HCT116 (cell line): ENCODE results near the gene SMIM41. TPM values are rescaled to one million over a fixed set of nuclear protein-coding genes. Genes with fewer than 3 reads are reported as not detected.

Experiments
- ATAC-seq: fragments of 200-7000 bp; cut with Tn5 transposase; 2 replicates; pipeline ENCODE4 v1.9.1; 2020; ENCODE audit warnings: mild to moderate bottlenecking, moderate library complexity
- BruUV-seq: library from RNA; stranded (reverse); fragments of 400-500 nt; replicated peaks from 2 replicates; lab custom pipeline; 2021; lab: Mats Ljungman, UMichigan
- CTCF ChIA-PET: fragments of 300-600 bp; sonication (Branson Sonifier 250); formaldehyde crosslinking; loops from one replicate; lab custom pipeline; 2021; ENCODE audit warnings: antibody characterized with exemption; lab: Charles Lee
- POLR2A ChIA-PET: fragments of 300-600, 350-600 bp; sonication (Branson Sonifier 250); formaldehyde crosslinking; loops from one replicate; lab custom pipeline; 2021; ENCODE audit warnings: antibody characterized with exemption; lab: Charles Lee
- RAD21 ChIA-PET, 2 experiments: fragments of 300-600 bp; sonication (Branson Sonifier 250); formaldehyde crosslinking; loops; one replicate each; lab custom pipeline; 2023; ENCODE audit warnings: low total read pairs in 2 of 2; ENCODE audit not compliant: uncharacterized antibody in 2 of 2, unreplicated experiment in 2 of 2, low non-redundant PET in 1 of 2; lab: Charles Lee
- DNase-seq: peaks from one replicate; pipeline ENCODE4 v3.0.0-alpha.2; 2010; ENCODE audit warnings: low read depth, low spot score
- H2AFZ ChIP-seq: fragments of 200-600 bp; shearing (Covaris generic), sonication (generic); 2 replicates; pipeline ENCODE4 v1.6.1; 2017; ENCODE audit warnings: low read depth, mixed run types, mixed read lengths, antibody characterized with exemption, low read length; ENCODE audit not compliant: poor library complexity, severe bottlenecking
- H3K27ac ChIP-seq: 2 replicates; pipeline ENCODE4 v1.5.1; 2012; ENCODE audit warnings: low read depth, low read length
- H3K27me3 ChIP-seq: fragments of 200-600 bp; sonication (generic); 2 replicates; pipeline ENCODE4 v1.6.1; 2016; ENCODE audit warnings: mixed run types, low read length, mixed read lengths; ENCODE audit not compliant: insufficient read depth
- H3K36me3 ChIP-seq, 2 experiments: fragments of 200-500 bp in 1 of 2; fragments of 200-600 bp in 1 of 2; sonication (Bioruptor generic) in 1 of 2; sonication (generic) in 1 of 2; 2 replicates each; pipeline versions ENCODE4 v1.5.1 to v1.6.1; 2014 to 2016; ENCODE audit warnings: low read length in 2 of 2, inconsistent platforms in 1 of 2, mixed read lengths in 1 of 2, mixed run types in 1 of 2; ENCODE audit not compliant: insufficient read depth in 2 of 2, control insufficient read depth in 1 of 2
- H3K4me1 ChIP-seq, 2 experiments: fragments of 200-600 bp in 1 of 2; sonication (generic) in 1 of 2; 2 replicates each; pipeline versions ENCODE4 v1.5.1 to v1.6.1; 2012 to 2017; ENCODE audit warnings: low read length in 2 of 2, inconsistent platforms in 1 of 2, mild to moderate bottlenecking in 1 of 2, mixed read lengths in 1 of 2, mixed run types in 1 of 2, moderate library complexity in 1 of 2; ENCODE audit not compliant: insufficient read depth in 2 of 2, control insufficient read depth in 1 of 2
- H3K4me2 ChIP-seq: fragments of 200-600 bp; sonication (generic); 2 replicates; pipeline ENCODE4 v1.6.1; 2017; ENCODE audit warnings: mixed run types, low read length, mixed read lengths
- H3K4me3 ChIP-seq, 2 experiments: fragments of 200-600 bp in 1 of 2; sonication (generic) in 1 of 2; replicated peaks in 1 of 2; 2 replicates each; pipeline ENCODE4 v1.5.1; 2011 to 2016; ENCODE audit warnings: low read length in 2 of 2, control low read depth in 1 of 2, low read depth in 1 of 2, mild to moderate bottlenecking in 1 of 2, mixed read lengths in 1 of 2, mixed run types in 1 of 2
- H3K79me2 ChIP-seq: fragments of 200-600 bp; sonication (generic); 2 replicates; pipeline ENCODE4 v1.6.1; 2017; ENCODE audit warnings: mild to moderate bottlenecking, mixed run types, low read length, moderate library complexity, mixed read lengths; ENCODE audit not compliant: insufficient read depth
- H3K9ac ChIP-seq: fragments of 200-600 bp; sonication (generic); 2 replicates; pipeline ENCODE4 v1.6.1; 2016; ENCODE audit warnings: low read length, mixed read lengths
- H3K9me2 ChIP-seq: fragments of 200-600 bp; sonication (generic), shearing (Covaris generic); 2 replicates; pipeline ENCODE4 v1.6.1; 2017; ENCODE audit warnings: mixed run types, mild to moderate bottlenecking, moderate library complexity; ENCODE audit not compliant: insufficient read depth
- H3K9me3 ChIP-seq, 2 experiments: fragments of 200-500 bp in 1 of 2; fragments of 200-600 bp in 1 of 2; sonication (Bioruptor generic) in 1 of 2; sonication (generic) in 1 of 2; 2 replicates each; pipeline ENCODE4 v1.6.1; 2014 to 2017; ENCODE audit warnings: low read length in 2 of 2, mixed read lengths in 2 of 2, inconsistent platforms in 1 of 2, low read depth in 1 of 2, mild to moderate bottlenecking in 1 of 2, mixed run types in 1 of 2, moderate library complexity in 1 of 2; ENCODE audit not compliant: control insufficient read depth in 1 of 2, insufficient read depth in 1 of 2
- H4K20me1 ChIP-seq: fragments of 200-600 bp; sonication (generic), shearing (Covaris generic); 2 replicates; pipeline ENCODE4 v1.6.1; 2017; ENCODE audit warnings: mixed run types, mild to moderate bottlenecking, moderate library complexity; ENCODE audit not compliant: insufficient read depth
- EZH2phosphoT487 ChIP-seq: fragments of 200-600 bp; IDR thresholded peaks from 2 replicates; pipeline ENCODE4 v1.6.1; 2018; ENCODE audit warnings: antibody characterized with exemption, borderline replicate concordance
- FOSL1 ChIP-seq: IDR thresholded peaks from 2 replicates; pipeline ENCODE4 v1.6.1; 2012; ENCODE audit warnings: low read depth
- POLR2A ChIP-seq: IDR thresholded peaks from 2 replicates; pipeline ENCODE4 v1.7.0; 2011; ENCODE audit warnings: borderline replicate concordance; ENCODE audit not compliant: insufficient read depth, insufficient read length; ENCODE audit errors: extremely low read depth
- POLR2AphosphoS5 ChIP-seq: IDR thresholded peaks from 2 replicates; pipeline ENCODE4 v1.6.1; 2011; ENCODE audit warnings: mild to moderate bottlenecking, low read depth, low read length, moderate library complexity
- REST ChIP-seq: IDR thresholded peaks from 2 replicates; pipeline ENCODE4 v1.6.1; 2012; ENCODE audit warnings: low read depth
- SP1 ChIP-seq: IDR thresholded peaks from 2 replicates; pipeline ENCODE4 v1.6.1; 2012; ENCODE audit warnings: low read depth
- SRF ChIP-seq: IDR thresholded peaks from 2 replicates; pipeline ENCODE4 v1.6.1; 2012; ENCODE audit warnings: low read depth
- intact Hi-C: fragments of 100-400 bp; cut with micrococcal nuclease; formaldehyde crosslinking; loops from 2 replicates; pipeline ENCODE4 v1.10.0; 2022
- total RNA-seq: library from RNA; stranded (reverse); gene quantifications from one replicate; pipeline ENCODE4 v1.2.1, GENCODE V29; 2021; ENCODE audit not compliant: unreplicated experiment
- TF ChIP-seq, protein P1 (sequence below): IDR thresholded peaks from 2 replicates; pipeline ENCODE4 v1.6.1; 2011; ENCODE audit warnings: mild to moderate bottlenecking, low read length, moderate library complexity; ENCODE audit not compliant: insufficient replicate concordance; ENCODE audit errors: extremely low read depth
- TF ChIP-seq, protein P2 (sequence below): IDR thresholded peaks from 2 replicates; pipeline ENCODE4 v1.6.1; 2012

SMIM41 gene
- total RNA-seq, 1 experiment from 2014 or later: not detected

DNA sequence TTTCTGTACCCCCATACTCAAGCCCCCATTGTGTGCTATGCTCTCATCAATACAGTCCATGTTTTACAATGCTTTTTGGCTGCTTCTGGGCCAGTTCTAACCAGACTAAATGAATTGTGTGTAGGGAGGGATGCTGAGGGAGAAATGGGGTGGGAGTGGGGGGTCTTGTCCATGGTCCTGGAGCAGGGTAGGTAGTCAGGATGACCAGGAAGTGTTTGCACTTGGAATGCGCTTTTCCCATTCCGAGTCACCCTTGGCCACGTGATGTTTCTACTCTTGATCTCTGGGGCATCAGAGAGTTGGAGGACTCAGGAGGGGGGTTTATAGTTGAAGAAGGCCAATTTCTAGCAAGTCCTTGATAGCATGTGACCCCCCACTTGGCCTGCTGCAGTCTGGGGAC lies 1.2 kb upstream of the SMIM41 start (continued):
- TF ChIP-seq, protein P1, sequence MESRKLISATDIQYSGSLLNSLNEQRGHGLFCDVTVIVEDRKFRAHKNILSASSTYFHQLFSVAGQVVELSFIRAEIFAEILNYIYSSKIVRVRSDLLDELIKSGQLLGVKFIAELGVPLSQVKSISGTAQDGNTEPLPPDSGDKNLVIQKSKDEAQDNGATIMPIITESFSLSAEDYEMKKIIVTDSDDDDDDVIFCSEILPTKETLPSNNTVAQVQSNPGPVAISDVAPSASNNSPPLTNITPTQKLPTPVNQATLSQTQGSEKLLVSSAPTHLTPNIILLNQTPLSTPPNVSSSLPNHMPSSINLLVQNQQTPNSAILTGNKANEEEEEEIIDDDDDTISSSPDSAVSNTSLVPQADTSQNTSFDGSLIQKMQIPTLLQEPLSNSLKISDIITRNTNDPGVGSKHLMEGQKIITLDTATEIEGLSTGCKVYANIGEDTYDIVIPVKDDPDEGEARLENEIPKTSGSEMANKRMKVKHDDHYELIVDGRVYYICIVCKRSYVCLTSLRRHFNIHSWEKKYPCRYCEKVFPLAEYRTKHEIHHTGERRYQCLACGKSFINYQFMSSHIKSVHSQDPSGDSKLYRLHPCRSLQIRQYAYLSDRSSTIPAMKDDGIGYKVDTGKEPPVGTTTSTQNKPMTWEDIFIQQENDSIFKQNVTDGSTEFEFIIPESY: no peak
- TF ChIP-seq REST: no peak

DNA sequence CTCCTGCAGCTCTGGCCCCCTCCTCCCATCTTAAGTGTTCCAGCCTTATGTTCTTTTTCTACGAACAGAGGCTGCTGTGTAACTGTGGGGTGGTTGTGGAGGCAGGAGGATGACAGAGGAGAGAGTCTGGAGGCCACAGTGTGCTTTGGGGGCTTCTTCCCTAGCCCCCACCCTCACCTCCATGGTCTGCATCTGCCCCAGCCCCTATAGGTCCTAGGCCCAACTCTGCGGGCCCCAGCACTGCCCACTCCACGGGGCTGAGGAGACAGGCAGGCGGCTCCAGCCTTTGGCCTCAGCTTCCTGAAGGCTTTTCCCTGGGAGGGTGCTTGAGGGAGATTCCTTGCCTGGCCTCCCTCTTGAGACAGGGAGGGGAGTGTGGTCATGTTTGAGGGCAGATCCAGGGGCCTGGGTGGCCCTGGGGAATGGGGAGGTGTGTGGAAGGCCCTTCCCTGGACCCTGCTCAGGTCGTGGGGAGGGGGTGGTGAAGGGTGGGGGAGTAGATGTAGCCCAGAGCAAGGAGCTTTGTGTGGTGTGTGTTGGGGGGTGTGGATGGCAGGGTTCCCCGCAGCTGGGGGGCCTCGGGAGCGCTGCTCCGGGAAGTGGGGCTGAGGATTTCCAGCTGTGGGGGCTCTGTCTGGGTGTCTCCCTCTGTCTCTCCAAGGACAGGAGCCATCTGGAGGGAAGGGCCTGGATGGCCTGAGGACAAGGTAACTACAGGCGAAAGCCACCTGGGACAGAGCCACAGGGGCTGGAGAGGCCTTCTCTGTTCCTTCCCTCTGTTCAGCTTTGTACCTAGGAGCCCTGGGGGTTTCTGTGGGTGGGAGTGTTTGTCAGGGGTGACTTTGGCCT lies 1.1 kb downstream of the SMIM41 start:
- H3K9me2 ChIP-seq: no peaks in the 10 kb centered on the region
- intact Hi-C loops: no loop called here
- no peak overlapping the region for H3K4me2 ChIP-seq
- ChIA-PET RAD21 (interaction anchor here in 1 of 2 experiments (1.8 kb wide), 1 partner anchor 55 kb away, joined by 6 read pairs; no protein-coding TSS in a partner anchor), POLR2A (interaction anchor here (0.7 to 1.2 kb wide), 2 partner anchors 29 to 55 kb away, joined by 3 read pairs; partner anchors contain the start of gene NR4A1), CTCF (interaction anchor here (1.3 to 8.9 kb wide), 2 partner anchors 48 to 56 kb away, joined by 5 to 123 read pairs; no protein-coding TSS in a partner anchor)
- no peak overlapping the region for H2AFZ ChIP-seq
- H3K27me3 ChIP-seq: no peaks in the 10 kb centered on the region
- no peak overlapping the region for H3K4me3 ChIP-seq
- peaks cover 13 to 20% of the 10 kb centered on the region in 2 experiments; a peak in 3 of 4 replicates for H3K36me3 ChIP-seq
- no peaks in the 10 kb centered on the region for H3K9me3 ChIP-seq
- no TSS peak for BruUV-seq
- peaks cover 11% of the 10 kb centered on the region; the same call in 1 of the 2 replicates for H3K79me2 ChIP-seq
- DNase-seq (no peak), ATAC-seq (no peak)
- H3K27ac ChIP-seq: no peak overlapping the region
- no peaks in the 10 kb centered on the region for H4K20me1 ChIP-seq
- peaks cover 0 to 5% of the 10 kb centered on the region in 2 experiments; a peak in 1 of 4 replicates for H3K4me1 ChIP-seq
- no peak overlapping the region for H3K9ac ChIP-seq
- TF ChIP-seq SRF (no peak), POLR2AphosphoS5 (no peak), POLR2A (no peak), REST (no peak), FOSL1 (no peak), EZH2phosphoT487 (no peak), SP1 (no peak)
- TF ChIP-seq, protein P1: no peak
- TF ChIP-seq, protein P2, sequence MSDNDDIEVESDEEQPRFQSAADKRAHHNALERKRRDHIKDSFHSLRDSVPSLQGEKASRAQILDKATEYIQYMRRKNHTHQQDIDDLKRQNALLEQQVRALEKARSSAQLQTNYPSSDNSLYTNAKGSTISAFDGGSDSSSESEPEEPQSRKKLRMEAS: no peak
